Coronary artery (tissue), 2 donors: ENCODE results near the gene PPP1R36.

ENCODE experiments used
- DNase-seq: peaks from one replicate; pipeline ENCODE4 v3.0.0-alpha.2; 2017; ENCODE audit warnings: low spot score
- H3K27ac ChIP-seq, 2 donors: fragments of 200-600 bp; sonication (generic); one replicate each; pipeline ENCODE4 v1.5.1; 2016 to 2019
- H3K4me3 ChIP-seq: fragments of 200-600 bp; sonication (generic); 2 replicates; pipeline ENCODE4 v1.5.1; 2016; ENCODE audit warnings: mild to moderate bottlenecking, moderate library complexity
- TF ChIP-seq, protein P1 (sequence below): fragments of 200-600 bp; sonication (generic); IDR thresholded peaks from one replicate; pipeline ENCODE4 v1.5.1; 2019; ENCODE audit warnings: antibody characterized with exemption

Gene PPP1R36, protein sequence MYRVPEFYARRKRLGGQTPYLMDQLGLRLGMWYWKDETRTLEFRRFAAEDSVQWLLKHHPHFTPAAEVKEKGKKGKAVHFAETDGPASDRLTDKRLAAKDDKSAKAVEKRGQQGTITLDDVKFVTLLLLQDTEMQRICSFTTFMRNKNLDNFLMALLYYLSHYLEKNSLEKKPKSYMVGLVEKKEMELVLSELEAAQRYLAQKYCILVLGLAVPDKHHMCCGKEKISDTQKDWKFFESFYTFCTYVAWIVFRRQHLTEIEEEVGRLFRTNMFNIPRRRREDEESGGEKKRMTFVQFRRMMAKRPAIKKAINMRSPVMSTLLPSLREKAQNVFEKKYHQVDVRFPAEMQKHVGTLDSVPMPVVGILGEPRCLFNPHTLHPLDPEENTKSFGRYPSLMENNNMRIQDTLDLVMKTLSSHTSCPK

DNA sequence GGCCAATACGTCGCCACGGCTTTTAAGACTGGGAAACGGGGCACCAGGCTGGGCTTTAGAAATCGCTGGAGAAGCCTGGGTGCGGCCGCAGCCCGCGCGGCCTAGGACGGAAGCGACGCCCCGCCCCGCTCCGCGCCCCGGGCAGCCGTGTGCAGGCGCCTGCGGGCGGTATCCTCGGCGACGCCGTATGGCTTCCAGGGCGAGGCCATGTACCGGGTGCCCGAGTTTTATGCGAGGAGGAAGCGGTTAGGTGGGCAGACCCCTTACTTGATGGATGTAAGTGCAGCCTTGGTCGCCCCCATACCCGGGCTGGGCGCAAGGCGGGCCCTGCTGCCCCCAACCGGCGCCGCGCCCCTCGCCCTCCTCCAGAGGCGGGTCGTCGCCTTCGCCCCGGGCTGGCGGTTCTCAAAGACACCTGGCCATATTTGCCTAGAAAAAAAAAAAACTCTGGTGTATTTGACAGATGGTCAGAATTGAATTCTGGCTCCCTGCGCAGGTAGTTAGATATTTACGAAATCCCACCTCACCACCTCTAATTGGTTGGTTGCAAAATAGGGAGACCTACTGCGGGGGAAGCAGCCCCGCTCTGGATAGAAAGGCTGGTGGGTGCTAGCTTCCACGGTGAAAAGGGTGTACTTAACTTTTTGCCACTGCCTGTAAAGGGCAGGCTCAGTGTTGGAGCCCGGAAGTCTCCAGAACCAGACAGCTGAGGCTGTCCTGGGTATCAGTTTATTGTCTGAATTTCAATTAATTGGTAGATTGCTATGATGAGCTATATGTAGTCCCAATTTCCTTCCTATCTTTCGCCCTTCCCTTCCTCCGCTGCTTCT lies at the start of gene PPP1R36:
Gene PPP1R36, plus strand, starts transcription at position 171 of the 830 bp plus-strand sequence. Its CDS starts 37 bp downstream, at position 208.
- H3K27ac ChIP-seq: no peak within 1 kb of the TSS
- DNase-seq: no peak
- peak within 1 kb of the TSS; percentile 59 for H3K4me3 ChIP-seq
- TF ChIP-seq, protein P1, sequence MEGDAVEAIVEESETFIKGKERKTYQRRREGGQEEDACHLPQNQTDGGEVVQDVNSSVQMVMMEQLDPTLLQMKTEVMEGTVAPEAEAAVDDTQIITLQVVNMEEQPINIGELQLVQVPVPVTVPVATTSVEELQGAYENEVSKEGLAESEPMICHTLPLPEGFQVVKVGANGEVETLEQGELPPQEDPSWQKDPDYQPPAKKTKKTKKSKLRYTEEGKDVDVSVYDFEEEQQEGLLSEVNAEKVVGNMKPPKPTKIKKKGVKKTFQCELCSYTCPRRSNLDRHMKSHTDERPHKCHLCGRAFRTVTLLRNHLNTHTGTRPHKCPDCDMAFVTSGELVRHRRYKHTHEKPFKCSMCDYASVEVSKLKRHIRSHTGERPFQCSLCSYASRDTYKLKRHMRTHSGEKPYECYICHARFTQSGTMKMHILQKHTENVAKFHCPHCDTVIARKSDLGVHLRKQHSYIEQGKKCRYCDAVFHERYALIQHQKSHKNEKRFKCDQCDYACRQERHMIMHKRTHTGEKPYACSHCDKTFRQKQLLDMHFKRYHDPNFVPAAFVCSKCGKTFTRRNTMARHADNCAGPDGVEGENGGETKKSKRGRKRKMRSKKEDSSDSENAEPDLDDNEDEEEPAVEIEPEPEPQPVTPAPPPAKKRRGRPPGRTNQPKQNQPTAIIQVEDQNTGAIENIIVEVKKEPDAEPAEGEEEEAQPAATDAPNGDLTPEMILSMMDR: no peak

DNA sequence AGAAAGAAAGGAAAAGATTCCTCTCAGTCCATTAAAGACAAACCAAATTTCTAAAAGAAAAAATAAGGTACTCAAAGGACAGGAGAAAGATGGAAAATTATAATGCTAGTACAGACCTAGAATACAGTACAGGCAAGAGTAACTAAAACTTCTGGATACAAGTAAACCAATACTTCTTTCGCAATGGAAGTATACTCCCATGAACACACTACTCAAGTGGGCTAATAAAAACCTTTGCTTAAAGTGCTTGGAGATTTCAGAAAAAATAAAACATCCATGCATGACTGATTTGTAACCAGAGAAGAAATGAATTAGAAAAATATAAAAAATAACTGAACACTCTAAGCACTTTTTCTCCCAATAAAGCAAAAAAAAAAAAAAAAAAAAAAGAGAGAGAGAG lies 49.7 kb upstream of the PPP1R36 start:
- no peak for DNase-seq
- H3K27ac ChIP-seq: no peak overlapping the region
- H3K4me3 ChIP-seq: no peak overlapping the region
- TF ChIP-seq, protein P1: no peak

DNA sequence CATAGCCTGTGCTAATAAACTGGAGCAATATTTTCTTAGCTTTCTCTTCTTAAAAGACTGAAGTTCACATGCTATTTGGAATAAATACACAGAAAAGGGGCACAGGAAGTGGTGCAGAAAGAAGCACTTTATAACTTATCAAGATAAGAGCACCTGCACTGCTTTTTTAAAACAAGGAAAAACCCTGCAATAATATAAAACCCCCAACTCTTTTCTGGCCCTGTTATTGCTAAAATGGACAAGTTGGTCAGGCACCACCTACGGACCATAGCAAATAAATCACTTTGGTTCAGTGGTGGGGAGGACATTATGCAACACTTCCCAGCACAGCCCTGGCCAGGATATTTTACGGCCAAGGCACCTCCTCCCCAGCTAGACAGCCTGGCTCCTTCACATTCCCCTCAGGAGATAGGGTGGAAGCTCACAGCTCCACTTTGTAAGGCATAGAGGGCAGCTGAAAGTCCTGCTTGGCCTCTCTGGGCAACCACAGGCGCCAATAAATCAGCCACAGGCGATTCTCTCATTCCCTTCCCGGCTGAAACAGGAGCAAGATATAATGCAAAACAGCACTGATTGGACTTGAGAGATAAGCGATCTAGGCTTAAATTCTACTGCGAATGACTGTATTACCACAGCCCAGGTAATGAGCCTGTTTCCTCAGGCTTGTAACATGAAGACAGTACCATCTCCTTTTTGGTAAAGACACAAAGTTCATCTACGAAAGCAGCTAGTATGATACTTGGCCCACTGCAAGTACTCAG lies 48.2 kb upstream of the PPP1R36 start:
- Histone ChIP-seq H3K4me3 (peak overlapping the region; percentile 91), H3K27ac (peak overlapping the region; percentile 99 to 100)
- TF ChIP-seq, protein P1: no peak
- DNase-seq: peak; percentile 85

DNA sequence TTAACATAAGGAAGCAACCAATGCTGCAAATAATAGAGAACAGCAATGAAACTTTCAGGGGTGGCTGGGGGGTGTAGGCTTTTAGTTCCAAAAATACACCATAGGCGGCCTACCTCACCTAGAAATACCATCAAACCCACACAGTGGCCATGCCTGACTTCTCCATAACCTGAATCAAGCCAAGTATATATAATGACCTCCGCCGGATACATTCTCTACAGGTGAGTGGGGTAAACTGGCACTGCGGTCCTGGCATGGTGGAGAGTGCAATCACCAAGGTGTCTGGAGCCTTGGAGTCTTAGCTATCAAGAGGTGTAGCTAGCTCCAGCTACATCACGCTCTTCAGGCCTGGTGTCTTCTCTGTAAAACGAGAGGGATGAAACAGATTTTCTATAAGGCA lies 47.3 kb upstream of the PPP1R36 start:
- no peak for DNase-seq
- Histone ChIP-seq H3K4me3 (peak overlapping the region; percentile 91), H3K27ac (peak overlapping the region; percentile 99 to 100)
- TF ChIP-seq, protein P1: no peak

DNA sequence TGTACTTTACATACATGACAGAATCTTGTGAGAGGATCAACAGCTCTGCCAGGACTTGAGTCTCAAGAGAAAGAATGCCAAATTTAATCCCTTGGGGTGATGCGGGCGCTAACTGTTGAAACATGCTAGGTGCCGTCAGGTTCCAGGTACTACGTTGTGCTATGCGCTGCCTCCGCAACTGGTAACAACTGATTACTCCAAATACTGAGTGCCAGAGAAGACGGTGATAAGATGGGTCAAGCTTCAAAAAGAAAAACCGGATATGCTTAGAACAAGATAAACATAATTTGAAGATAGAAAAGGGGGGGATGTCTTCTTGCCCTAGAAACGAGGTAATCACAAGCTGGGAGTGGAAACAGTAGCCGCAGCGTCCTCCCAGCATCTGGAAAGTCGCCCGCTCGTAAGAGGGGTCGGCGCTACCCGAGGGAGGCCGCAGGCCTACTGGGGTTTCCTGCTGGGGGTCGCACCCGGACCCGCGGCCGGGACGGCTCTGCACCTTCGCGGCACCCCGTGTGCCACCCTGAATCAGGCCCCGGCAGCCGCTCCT lies 46.8 kb upstream of the PPP1R36 start:
- H3K27ac ChIP-seq: peak overlapping the region; percentile 99 to 100
- DNase-seq: peak; percentile 73
- TF ChIP-seq, protein P1: no peak

DNA sequence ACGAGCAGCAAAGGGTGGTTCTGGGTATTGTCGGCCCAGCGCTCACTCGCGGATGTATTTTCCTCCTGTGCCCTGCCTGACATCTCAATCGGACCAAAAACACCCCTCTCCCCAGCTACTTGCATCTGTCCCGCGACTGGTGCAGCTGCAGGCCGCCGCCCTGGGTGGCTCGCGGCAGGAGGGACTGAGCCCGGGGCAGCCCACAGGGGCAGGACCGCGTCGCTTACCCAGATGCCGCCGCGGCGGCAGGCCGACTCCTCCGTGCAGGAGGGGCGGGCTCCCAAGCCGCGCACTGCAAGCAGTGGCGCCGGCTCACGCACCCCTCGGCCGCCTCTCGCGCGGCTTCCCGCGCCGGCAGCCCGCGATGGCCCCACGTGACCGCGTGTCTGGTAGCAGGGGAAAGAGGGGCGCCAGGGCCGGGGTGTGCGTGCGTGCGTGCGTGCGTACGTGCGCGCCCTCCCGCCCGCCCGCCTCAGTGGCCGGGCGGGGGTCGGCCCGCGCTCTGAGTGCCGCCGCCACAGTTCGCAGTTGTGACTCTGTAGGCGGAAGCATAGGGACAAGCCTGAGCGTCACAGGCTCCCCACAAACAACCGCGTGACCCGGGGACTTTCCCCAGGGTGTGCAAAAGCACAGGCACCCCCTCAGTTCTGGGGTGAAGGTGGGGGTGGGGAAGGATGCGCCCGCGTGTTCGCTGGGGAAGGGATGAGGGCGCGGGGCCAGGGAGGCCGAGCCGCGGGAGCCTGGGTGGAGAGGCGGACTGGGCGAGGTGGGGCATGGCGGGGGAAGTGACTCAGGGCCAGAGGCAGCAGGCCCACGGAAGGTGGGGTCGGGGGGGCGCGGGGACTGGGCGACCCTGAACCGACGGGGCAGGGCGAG lies 46.1 kb upstream of the PPP1R36 start, which contains the start of gene ZBTB25:
Gene ZBTB25, minus strand, starts transcription at position 405 of the 876 bp plus-strand sequence. CDS start 13,305 bp downstream, outside the sequence.
- Histone ChIP-seq H3K27ac (peak within 1 kb of the TSS; percentile 99 to 100), H3K4me3 (peak within 1 kb of the TSS; percentile 91)
- TF ChIP-seq, protein P1: no peak
- DNase-seq: peak; percentile 96

More for the DNA sequence above, 46.8 kb upstream of the PPP1R36 start:
- H3K4me3 ChIP-seq: peak overlapping the region; percentile 91
